Ishikawa (cell line): ENCODE data around the gene IQSEC3.

ENCODE experiments used
- CEBPB ChIP-seq: IDR thresholded peaks from 2 replicates; pipeline ENCODE4 v1.6.1; 2012
- CREB1 ChIP-seq: IDR thresholded peaks from 2 replicates; pipeline ENCODE4 v1.6.1; 2012; ENCODE audit warnings: low read depth
- EP300 ChIP-seq: IDR thresholded peaks from 2 replicates; pipeline ENCODE4 v1.6.1; 2012; ENCODE audit warnings: borderline replicate concordance
- NFIC ChIP-seq: IDR thresholded peaks from 2 replicates; pipeline ENCODE4 v1.6.1; 2012
- TCF12 ChIP-seq: IDR thresholded peaks from 2 replicates; pipeline ENCODE4 v1.6.1; 2012; ENCODE audit warnings: low read depth
- TEAD4 ChIP-seq: IDR thresholded peaks from 2 replicates; pipeline ENCODE4 v1.6.1; 2012
- ZBTB7A ChIP-seq: IDR thresholded peaks from 2 replicates; pipeline ENCODE4 v1.6.1; 2012; ENCODE audit warnings: low read depth
- TF ChIP-seq, protein P1 (sequence below): IDR thresholded peaks from 2 replicates; pipeline ENCODE4 v1.6.1; 2012
- TF ChIP-seq, protein P2 (sequence below): IDR thresholded peaks from 2 replicates; pipeline ENCODE4 v1.6.1; 2012; ENCODE audit warnings: low read depth, mild to moderate bottlenecking
- TF ChIP-seq, protein P3 (sequence below): IDR thresholded peaks from 2 replicates; pipeline ENCODE4 v1.6.1; 2012

DNA sequence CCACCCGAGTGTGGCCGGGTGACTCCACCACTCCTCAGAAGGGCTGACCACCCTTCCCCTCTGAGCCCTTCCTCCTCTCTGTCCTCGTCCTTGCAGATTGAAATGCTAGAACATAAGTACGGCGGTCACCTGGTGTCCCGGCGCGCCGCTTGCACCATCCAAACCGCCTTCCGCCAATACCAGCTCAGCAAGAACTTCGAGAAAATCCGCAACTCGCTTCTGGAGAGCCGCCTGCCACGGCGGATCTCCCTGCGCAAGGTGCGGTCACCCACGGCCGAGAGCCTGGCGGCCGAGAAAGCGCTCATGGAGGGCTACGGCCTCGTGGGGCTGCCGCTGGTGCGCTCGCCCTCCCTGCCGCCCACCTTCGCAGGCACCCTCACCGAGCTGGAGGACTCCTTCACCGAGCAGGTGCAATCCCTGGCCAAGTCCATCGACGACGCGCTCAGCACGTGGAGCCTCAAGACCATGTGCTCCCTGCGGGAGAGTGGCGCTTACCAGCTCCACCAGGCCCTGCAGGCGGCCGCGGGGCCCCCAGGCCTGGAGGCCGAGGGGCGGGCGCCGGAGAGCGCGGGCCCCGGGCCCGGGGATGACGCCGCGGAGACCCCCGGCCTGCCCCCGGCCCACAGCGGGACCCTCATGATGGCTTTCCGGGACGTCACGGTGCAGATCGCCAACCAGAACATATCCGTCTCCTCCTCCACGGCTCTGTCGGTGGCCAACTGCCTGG lies 71.8 kb downstream of the IQSEC3 start:
- TF ChIP-seq, protein P1, sequence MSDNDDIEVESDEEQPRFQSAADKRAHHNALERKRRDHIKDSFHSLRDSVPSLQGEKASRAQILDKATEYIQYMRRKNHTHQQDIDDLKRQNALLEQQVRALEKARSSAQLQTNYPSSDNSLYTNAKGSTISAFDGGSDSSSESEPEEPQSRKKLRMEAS, result no peak
- no peak for TF ChIP-seq NFIC
- TF ChIP-seq CEBPB, result no peak
- no peak for TF ChIP-seq EP300
- TF ChIP-seq TCF12, result no peak
- TF ChIP-seq, protein P2, sequence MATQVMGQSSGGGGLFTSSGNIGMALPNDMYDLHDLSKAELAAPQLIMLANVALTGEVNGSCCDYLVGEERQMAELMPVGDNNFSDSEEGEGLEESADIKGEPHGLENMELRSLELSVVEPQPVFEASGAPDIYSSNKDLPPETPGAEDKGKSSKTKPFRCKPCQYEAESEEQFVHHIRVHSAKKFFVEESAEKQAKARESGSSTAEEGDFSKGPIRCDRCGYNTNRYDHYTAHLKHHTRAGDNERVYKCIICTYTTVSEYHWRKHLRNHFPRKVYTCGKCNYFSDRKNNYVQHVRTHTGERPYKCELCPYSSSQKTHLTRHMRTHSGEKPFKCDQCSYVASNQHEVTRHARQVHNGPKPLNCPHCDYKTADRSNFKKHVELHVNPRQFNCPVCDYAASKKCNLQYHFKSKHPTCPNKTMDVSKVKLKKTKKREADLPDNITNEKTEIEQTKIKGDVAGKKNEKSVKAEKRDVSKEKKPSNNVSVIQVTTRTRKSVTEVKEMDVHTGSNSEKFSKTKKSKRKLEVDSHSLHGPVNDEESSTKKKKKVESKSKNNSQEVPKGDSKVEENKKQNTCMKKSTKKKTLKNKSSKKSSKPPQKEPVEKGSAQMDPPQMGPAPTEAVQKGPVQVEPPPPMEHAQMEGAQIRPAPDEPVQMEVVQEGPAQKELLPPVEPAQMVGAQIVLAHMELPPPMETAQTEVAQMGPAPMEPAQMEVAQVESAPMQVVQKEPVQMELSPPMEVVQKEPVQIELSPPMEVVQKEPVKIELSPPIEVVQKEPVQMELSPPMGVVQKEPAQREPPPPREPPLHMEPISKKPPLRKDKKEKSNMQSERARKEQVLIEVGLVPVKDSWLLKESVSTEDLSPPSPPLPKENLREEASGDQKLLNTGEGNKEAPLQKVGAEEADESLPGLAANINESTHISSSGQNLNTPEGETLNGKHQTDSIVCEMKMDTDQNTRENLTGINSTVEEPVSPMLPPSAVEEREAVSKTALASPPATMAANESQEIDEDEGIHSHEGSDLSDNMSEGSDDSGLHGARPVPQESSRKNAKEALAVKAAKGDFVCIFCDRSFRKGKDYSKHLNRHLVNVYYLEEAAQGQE, result no peak
- TF ChIP-seq, protein P3, sequence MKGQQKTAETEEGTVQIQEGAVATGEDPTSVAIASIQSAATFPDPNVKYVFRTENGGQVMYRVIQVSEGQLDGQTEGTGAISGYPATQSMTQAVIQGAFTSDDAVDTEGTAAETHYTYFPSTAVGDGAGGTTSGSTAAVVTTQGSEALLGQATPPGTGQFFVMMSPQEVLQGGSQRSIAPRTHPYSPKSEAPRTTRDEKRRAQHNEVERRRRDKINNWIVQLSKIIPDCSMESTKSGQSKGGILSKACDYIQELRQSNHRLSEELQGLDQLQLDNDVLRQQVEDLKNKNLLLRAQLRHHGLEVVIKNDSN, result no peak
- no peak for TF ChIP-seq ZBTB7A
- no peak for TF ChIP-seq CREB1
- no peak for TF ChIP-seq TEAD4
